Measurements from ENCODE around the gene CFAP299. TPM values are rescaled to one million over a fixed set of nuclear protein-coding genes. Genes with fewer than 3 reads are reported as not detected.
"Not testable (repeated sequence)": the region's sequence is repeated elsewhere in the genome, so short reads cannot be mapped to it uniquely, and the experiment has no call there.

Gene CFAP299
- total and polyA plus RNA-seq, 2 of the 8 experiments (the other 6 are each of a cell fraction or from before 2014, with no cell fraction given), result not detected

DNA sequence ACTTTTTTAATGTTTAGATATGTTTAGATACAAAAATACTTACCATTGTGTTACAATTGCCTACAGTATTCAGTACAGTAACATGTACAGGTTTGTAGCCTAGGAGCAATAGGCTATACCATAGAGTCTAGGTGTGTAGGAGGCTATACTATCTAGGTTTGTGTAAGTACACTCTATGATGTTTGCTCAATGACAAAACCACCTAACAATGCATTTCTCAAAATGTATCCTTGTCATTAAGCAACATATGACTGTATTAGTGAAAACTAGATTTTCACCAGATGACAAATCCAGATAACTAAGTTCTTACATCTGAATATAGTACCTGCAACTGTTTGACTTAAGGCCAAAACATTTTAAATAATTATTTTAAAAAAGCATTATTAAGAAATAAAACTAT is 19.7 kb upstream of the CFAP299 start:
- H3K14ac ChIP-seq (ENCODE audit: insufficient read length); H3K4me1 ChIP-seq (replicated peaks in 1 of 4; ENCODE audit: control insufficient read depth in 3 of 4, insufficient read depth in 4 of 4, low read length in 3 of 4); CTCF ChIA-PET (ENCODE audit: partially characterized antibody); H3K27ac ChIP-seq (ENCODE audit: low read depth, low read length); H3K9ac ChIP-seq (replicated peaks in 1 of 4; ENCODE audit: extremely low read depth in 1 of 4, low read depth in 3 of 4, low read length in 3 of 4); H4K8ac ChIP-seq (ENCODE audit: extremely low read depth, insufficient read depth, low read length); H2BK20ac ChIP-seq (ENCODE audit: low read length); H2BK12ac ChIP-seq (ENCODE audit: low read depth, low read length); H3K4ac ChIP-seq (replicated peaks; ENCODE audit: insufficient read length, low read depth, low read length); H4K91ac ChIP-seq (replicated peaks; ENCODE audit: insufficient read length, low read length); H3K23ac ChIP-seq (ENCODE audit: insufficient read length); H2AK5ac ChIP-seq (ENCODE audit: low read depth, low read length); H3K4me2 ChIP-seq (ENCODE audit: insufficient read depth in 1 of 2, low read depth in 2 of 2, low read length in 2 of 2); POLR2A ChIA-PET (ENCODE audit: partially characterized antibody); H3K4me3 ChIP-seq (ENCODE audit: extremely low read depth in 1 of 4, insufficient read depth in 2 of 4, low read depth in 3 of 4, low read length in 4 of 4); H3K56ac ChIP-seq (replicated peaks; ENCODE audit: insufficient read length, low read depth, low read length); H3K18ac ChIP-seq (ENCODE audit: extremely low read depth, low read length); H3K23me2 ChIP-seq (ENCODE audit: low read depth, low read length); H4K20me1 ChIP-seq (replicated peaks in 1 of 2; ENCODE audit: control insufficient read depth in 1 of 2, insufficient read depth in 2 of 2, low read length in 2 of 2); H3K79me2 ChIP-seq (ENCODE audit: control insufficient read depth in 1 of 2, insufficient read depth in 2 of 2, low read length in 2 of 2); H2AFZ ChIP-seq (ENCODE audit: low read length); H3K9me3 ChIP-seq (ENCODE audit: insufficient read depth in 2 of 2, low read depth in 1 of 2, low read length in 1 of 2); H4K5ac ChIP-seq (ENCODE audit: insufficient read length, low read depth, low read length); FAIRE-seq; H3K36me3 ChIP-seq (ENCODE audit: control insufficient read depth in 2 of 4, insufficient read depth in 4 of 4, low read length in 3 of 4); H3K27me3 ChIP-seq (replicated peaks in 1 of 4; ENCODE audit: control insufficient read depth in 3 of 4, extremely low read depth in 1 of 4, insufficient read depth in 3 of 4, low read length in 3 of 4); H3K79me1 ChIP-seq (ENCODE audit: low read depth, low read length); H2BK120ac ChIP-seq (replicated peaks; ENCODE audit: low read depth, low read length); DNase-seq (ENCODE audit: low read depth in 1 of 2, low spot score in 2 of 2); H2BK15ac ChIP-seq (ENCODE audit: low read length); H2BK5ac ChIP-seq (ENCODE audit: low read depth, low read length): not testable (repeated sequence)
